ENCODE measurements around the gene MTMR11. TPM values are rescaled to one million over a fixed set of nuclear protein-coding genes. Genes with fewer than 3 reads are reported as not detected.
A peak's percentile ranks its signal among the peaks of the same experiment; 100 is the strongest.

The MTMR11 gene
- total and polyA plus RNA-seq, 2 of the 13 experiments (the other 11 are each of a cell fraction or from before 2014, with no cell fraction given), result 0.49 to 2.8 TPM

DNA sequence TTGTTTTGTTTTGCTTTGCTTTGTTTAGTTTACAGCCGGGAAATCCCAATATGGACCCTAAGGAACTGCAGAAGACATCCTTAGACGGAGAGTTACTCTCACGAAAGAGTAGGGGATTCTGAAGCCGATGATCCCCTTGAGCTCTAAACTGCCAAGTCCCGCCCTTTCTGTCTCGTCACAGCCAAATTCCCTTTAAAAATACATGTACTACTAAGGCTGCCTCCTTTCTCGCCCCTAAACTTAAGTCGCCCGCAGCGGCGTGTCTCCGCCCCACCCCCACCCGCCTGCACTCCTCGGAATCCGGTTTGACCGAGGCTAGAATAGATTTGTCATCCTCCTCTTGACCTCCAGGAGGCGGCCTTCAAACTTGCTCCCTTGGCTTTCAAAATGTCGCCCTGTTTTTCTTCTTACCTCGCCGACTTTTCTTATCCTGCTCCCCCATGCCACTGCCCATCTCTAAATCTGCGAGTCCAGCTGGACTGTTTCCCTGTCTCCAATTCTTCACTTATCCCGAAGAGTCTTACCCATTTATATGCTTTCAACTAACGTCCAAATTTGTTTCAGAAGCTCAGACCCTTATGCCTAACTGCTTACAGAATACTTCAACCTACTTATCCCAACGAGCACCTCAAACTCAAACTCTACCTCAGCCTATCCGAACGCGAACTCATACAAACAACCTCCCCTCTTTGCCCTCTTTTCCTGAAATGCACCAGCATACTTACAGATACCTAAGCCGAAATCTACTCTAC, 48.3 kb downstream of the MTMR11 start (continued):
- no peak for TF ChIP-seq ZKSCAN1 (IDR thresholded peaks at IDR 0.05; ENCODE audit: low read length)
- TF ChIP-seq, protein P1, sequence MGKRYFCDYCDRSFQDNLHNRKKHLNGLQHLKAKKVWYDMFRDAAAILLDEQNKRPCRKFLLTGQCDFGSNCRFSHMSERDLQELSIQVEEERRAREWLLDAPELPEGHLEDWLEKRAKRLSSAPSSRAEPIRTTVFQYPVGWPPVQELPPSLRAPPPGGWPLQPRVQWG (CRISPR knock-in tag; IDR thresholded peaks at IDR 0.05; ENCODE audit: borderline replicate concordance, low read depth), result no peak
- peak; percentile 72 for TF ChIP-seq YY1 (IDR thresholded peaks at IDR 0.05; ENCODE audit: insufficient read depth, insufficient replicate concordance, low read depth, low read length)
- TF ChIP-seq, protein P2, sequence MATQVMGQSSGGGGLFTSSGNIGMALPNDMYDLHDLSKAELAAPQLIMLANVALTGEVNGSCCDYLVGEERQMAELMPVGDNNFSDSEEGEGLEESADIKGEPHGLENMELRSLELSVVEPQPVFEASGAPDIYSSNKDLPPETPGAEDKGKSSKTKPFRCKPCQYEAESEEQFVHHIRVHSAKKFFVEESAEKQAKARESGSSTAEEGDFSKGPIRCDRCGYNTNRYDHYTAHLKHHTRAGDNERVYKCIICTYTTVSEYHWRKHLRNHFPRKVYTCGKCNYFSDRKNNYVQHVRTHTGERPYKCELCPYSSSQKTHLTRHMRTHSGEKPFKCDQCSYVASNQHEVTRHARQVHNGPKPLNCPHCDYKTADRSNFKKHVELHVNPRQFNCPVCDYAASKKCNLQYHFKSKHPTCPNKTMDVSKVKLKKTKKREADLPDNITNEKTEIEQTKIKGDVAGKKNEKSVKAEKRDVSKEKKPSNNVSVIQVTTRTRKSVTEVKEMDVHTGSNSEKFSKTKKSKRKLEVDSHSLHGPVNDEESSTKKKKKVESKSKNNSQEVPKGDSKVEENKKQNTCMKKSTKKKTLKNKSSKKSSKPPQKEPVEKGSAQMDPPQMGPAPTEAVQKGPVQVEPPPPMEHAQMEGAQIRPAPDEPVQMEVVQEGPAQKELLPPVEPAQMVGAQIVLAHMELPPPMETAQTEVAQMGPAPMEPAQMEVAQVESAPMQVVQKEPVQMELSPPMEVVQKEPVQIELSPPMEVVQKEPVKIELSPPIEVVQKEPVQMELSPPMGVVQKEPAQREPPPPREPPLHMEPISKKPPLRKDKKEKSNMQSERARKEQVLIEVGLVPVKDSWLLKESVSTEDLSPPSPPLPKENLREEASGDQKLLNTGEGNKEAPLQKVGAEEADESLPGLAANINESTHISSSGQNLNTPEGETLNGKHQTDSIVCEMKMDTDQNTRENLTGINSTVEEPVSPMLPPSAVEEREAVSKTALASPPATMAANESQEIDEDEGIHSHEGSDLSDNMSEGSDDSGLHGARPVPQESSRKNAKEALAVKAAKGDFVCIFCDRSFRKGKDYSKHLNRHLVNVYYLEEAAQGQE (IDR thresholded peaks at IDR 0.05; ENCODE audit: borderline replicate concordance in 1 of 2, low read depth in 1 of 2, low read length in 2 of 2), result no peak
- TF ChIP-seq THAP11 (CRISPR knock-in tag; IDR thresholded peaks at IDR 0.05), result no peak
- TF ChIP-seq HMG20B (CRISPR knock-in tag; conservative IDR thresholded peaks at IDR 0.05), result no peak
- TF ChIP-seq ZNF678 (CRISPR knock-in tag; IDR thresholded peaks at IDR 0.05), result no peak
- TF ChIP-seq, protein P3, sequence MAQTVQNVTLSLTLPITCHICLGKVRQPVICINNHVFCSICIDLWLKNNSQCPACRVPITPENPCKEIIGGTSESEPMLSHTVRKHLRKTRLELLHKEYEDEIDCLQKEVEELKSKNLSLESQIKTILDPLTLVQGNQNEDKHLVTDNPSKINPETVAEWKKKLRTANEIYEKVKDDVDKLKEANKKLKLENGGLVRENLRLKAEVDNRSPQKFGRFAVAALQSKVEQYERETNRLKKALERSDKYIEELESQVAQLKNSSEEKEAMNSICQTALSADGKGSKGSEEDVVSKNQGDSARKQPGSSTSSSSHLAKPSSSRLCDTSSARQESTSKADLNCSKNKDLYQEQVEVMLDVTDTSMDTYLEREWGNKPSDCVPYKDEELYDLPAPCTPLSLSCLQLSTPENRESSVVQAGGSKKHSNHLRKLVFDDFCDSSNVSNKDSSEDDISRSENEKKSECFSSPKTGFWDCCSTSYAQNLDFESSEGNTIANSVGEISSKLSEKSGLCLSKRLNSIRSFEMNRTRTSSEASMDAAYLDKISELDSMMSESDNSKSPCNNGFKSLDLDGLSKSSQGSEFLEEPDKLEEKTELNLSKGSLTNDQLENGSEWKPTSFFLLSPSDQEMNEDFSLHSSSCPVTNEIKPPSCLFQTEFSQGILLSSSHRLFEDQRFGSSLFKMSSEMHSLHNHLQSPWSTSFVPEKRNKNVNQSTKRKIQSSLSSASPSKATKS (CRISPR knock-in tag; IDR thresholded peaks at IDR 0.05), result no peak
- peak; percentile 46 for TF ChIP-seq MED8 (CRISPR knock-in tag; IDR thresholded peaks at IDR 0.05; ENCODE audit: insufficient replicate concordance)
- 0 out of 2 replicates have a peak, but pooled peaks have one; percentile 3 for TF ChIP-seq SAP130 (CRISPR knock-in tag; IDR thresholded peaks at IDR 0.05; ENCODE audit: low read depth)
- TF ChIP-seq MLLT10 (CRISPR knock-in tag; IDR thresholded peaks at IDR 0.05), result no peak
- no peak for TF ChIP-seq CENPT (CRISPR knock-in tag; IDR thresholded peaks at IDR 0.05; ENCODE audit: low read depth)
- TF ChIP-seq GZF1 (CRISPR knock-in tag; IDR thresholded peaks at IDR 0.05), result 0 out of 2 replicates have a peak, but pooled peaks have one; percentile 32
- TF ChIP-seq, protein P4, sequence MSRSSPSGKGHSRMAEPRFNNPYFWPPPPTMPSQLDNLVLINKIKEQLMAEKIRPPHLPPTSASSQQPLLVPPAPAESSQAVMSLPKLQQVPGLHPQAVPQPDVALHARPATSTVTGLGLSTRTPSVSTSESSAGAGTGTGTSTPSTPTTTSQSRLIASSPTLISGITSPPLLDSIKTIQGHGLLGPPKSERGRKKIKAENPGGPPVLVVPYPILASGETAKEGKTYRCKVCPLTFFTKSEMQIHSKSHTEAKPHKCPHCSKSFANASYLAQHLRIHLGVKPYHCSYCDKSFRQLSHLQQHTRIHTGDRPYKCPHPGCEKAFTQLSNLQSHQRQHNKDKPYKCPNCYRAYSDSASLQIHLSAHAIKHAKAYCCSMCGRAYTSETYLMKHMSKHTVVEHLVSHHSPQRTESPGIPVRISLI (CRISPR knock-in tag; IDR thresholded peaks at IDR 0.05; ENCODE audit: borderline replicate concordance), result 0 out of 2 replicates have a peak, but pooled peaks have one; percentile 15
- TF ChIP-seq HDAC1 (CRISPR knock-in tag; IDR thresholded peaks at IDR 0.05), result peak; percentile 8; the same call in 1 of the 2 replicates
- TF ChIP-seq, protein P5, sequence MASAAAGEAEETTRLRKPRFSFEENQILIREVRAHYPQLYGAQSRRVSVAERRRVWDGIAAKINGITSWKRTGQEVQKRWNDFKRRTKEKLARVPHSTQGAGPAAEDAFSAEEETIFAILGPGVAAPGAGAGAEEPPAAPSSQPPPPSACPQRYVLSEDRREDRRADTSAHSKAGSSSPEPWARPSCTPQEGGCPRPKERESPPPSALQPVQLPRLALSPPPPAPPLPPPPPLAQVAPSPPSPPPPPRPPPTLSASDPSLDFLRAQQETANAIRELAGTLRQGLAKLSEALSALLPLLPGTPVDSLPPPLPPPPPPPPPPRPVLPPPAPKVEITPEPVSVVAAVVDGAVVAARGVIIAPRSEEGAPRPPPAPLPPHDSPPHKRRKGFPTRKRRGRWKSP (CRISPR knock-in tag; IDR thresholded peaks at IDR 0.05), result peak; percentile 16; the same call in 1 of the 2 replicates
- TF ChIP-seq KAT8 (CRISPR knock-in tag; IDR thresholded peaks at IDR 0.05), result peak; percentile 49
- 0 out of 2 replicates have a peak, but pooled peaks have one; percentile 6 for TF ChIP-seq ERF (CRISPR knock-in tag; IDR thresholded peaks at IDR 0.05)
- TF ChIP-seq, protein P6, sequence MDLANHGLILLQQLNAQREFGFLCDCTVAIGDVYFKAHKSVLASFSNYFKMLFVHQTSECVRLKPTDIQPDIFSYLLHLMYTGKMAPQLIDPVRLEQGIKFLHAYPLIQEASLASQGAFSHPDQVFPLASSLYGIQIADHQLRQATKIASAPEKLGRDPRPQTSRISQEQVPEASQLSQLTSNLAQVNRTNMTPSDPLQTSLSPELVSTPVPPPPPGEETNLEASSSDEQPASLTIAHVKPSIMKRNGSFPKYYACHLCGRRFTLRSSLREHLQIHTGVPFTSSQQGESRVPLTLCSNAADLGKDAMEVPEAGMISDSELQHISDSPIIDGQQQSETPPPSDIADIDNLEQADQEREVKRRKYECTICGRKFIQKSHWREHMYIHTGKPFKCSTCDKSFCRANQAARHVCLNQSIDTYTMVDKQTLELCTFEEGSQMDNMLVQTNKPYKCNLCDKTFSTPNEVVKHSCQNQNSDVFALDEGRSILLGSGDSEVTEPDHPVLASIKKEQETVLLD (CRISPR knock-in tag; IDR thresholded peaks at IDR 0.05; ENCODE audit: low read depth), result 0 out of 2 replicates have a peak, but pooled peaks have one; percentile 43
